ENCODE measurements around the gene RERE.

The RERE gene

GRCh38 chr1:8404460-8405370 is 412.7 kb downstream of the RERE start:
- no peak for DNase-seq (ENCODE audit: low spot score)

DNA sequence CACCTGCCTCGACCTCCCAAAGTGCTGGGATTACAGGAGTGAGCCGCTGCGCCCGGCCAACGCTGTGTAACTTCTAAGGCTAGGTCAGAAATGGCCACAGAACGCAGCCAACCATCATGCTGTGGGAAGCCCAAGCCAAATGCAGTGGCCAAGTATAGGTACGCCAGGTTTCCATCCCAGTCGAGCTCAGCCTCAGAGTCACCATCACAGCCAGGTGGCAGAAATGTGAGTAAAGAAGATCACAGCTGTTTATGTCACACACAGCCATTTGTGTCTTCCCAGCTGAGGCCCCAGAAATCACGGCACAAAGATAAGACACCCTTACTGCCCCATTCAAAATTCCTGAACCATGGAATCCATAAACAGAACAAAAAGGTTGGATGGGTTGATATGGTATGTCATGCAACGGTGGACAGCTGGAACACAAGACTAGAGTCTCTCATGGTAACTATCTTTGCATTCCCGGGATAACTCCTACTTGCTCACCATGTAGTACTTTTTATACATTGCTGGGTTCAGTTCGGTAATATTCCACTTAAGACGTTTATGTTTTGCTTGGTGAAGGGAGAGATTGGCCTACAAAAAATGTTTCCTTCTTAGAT is 415.2 kb downstream of the RERE start:
- DNase-seq (ENCODE audit: low spot score), result no peak

- DNase-seq (ENCODE audit: low spot score), result no peak
Observed at GRCh38 chr1:8398677-8399076, 418.8 kb downstream of the RERE start.

DNA sequence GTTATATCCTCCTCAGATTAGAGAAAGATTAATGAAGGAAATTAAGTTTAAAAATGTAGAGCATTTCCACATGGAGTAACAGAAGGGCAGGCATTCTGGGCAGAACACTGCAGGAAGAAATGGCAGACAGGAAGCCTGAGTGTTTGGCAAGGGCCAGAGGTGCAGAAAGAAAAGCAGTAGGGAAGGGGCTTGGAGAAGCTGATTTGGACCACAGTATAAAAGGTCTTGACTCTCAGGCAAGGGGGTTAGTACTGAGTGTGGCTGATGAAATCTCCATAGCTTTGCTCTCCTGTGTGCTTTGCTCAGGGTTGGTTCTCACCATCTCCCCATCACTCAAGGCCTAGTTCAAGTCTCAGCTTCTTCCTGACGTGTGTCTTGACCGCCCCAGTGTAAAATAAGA is 419.4 kb downstream of the RERE start:
- DNase-seq (ENCODE audit: low spot score), result no peak

DNA sequence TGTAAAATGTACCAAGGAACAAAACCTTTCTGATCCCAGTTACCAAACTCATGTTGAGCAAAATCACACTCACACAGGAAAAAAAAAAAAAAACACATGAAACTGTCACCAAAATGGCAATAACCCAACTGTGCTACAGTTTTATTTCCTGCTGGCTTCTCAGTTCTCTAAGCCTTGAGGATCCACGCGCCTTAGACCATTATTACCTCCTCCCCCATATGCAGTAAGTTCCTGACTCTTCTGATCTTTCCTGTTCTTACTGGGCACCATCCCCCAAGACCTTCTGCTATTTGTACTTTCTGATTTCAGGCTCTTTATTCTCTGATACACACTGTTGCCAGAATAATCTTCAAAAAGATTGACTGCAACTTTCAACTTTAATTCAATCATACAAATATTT is 419.9 kb downstream of the RERE start:
- DNase-seq (ENCODE audit: low spot score), result no peak

- DNase-seq (ENCODE audit: low spot score), result no peak
Observed at GRCh38 chr1:8396786-8397406, 420.5 kb downstream of the RERE start.

GRCh38 chr1:8396083-8396785 is 421.2 kb downstream of the RERE start:
- DNase-seq (ENCODE audit: low spot score), result no peak

GRCh38 chr1:8395433-8395866 is 422.0 kb downstream of the RERE start:
- DNase-seq (ENCODE audit: low spot score), result peak; percentile 72

DNA sequence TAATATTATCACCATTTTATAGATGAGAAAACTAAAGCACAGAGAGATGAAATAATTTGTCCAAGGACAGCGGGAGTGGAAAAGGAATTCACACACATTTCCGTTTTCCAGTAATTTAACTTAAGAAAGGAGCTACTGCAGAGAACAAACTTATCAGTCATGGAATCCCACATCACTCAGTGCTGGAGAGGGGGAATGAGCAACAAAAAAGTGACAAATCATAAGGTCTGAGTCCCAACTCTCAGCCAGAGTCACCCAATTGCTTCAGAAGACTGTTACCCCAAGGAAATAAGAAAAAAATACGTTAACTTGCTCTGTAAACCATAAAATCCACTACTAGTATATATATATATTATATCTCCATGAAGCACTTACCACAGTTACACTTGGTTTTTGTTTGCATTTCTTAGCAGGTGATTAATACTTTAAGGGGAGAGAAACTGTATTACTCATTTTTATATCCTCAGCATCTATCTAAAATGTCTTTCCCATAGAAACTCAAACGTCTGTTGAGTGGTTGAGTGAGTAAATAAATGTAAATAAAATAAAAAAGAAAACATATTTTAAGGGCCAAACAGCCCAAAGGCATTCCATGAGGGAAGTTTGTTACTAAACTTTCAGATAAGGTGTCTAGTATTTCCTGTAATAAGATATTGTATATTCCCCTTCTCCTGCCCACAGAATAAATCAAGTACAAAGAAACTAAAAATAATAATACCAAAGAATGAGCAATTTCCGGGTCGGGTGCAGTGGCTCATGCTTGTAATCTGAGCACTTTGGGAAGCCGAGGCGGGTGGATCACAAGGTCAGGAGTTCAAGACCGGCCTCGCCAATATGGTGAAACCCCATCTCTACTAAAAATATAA is 422.8 kb downstream of the RERE start:
- DNase-seq (ENCODE audit: low spot score), result no peak

GRCh38 chr1:8392522-8392921 is 424.9 kb downstream of the RERE start:
- DNase-seq (ENCODE audit: low spot score), result no peak

- no peak for DNase-seq (ENCODE audit: low spot score)
Observed at GRCh38 chr1:8390707-8391106, 426.7 kb downstream of the RERE start.

DNA sequence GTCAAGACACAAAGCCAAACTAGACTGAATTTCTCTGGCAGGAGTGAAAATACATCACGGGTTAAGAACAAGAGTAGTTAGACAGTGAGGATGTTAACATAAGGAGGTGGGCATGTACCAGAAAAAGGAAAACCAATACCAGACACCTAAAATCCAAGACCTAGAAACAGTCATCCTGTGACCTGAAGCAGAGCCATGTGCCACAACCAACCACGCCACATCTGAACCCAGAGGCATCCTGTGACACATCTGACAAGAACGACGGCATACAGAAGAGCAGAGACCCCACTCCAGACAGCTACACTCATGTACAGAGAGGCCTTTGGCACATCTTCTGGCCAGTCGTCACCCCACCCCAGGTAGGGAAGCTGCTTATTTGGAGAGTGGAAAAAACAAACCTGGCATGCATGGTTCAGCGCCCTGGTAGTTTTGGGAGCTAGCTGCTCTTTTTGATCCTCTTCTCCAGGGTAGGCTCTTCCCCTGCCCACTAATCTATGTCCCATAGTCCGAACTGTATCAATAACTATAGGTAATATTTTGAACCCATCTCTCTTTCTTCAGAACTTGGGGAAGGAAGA is 427.4 kb downstream of the RERE start:
- DNase-seq (ENCODE audit: low spot score), result no peak

DNA sequence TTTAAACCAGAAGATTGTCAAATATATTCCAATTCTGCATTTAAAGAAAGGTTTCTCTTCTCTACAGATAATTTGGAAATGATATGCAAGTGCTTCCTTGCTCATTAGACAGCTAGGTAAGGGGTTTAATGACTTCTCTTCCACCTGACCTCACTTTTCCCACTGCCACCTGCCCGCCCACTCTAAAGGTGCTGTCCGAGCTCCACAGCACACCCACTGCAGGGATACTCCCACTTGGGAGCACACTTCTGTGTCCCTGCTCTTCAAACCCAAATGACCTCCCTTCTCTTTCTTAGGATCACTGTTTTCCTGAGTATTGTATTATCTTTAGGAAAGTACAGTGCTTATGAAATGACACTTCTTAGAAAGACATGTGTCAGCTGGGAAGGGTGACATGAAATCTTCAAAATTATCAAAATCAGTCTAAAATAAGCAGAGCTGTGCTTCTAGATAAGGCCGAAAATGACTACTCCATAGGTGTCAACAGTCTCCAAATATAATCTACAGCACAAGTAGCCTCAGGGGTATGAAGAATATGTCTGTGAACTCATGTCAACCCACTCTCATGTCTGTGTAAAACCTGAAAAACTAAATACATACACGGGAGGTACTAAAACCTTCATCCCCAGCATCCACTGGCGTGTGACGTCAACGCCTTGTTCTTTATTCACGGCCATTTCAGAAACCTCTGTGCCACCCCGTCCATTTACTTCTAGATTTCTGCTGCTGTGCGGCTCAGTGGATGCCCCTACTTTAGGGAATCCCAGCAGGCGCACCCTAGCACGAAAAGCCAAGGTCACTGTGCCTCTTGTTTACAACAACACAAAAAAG is 428.5 kb downstream of the RERE start:
- no peak for DNase-seq (ENCODE audit: low spot score)

DNA sequence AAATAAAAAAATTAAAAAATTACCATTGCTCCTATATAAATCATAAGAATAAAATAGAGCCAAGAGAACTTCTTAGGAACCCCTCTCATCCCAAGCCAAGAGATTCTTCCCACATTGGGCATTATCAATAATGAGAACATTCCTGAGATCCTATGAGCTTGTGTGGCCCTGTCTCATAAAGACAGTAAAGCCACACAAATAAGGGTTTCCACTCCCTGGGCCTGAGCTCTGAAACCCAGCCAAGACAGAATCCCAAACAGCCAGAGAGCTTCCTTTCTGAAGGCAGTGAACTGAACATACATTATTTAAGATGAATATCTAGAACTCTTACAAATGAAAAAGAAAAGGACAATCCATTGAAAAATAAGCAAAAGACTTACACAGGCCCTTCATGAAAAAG is 431.2 kb downstream of the RERE start:
- DNase-seq (ENCODE audit: low spot score), result no peak

- peak; percentile 52 for DNase-seq (ENCODE audit: low spot score)
Observed at GRCh38 chr1:8384577-8384976, 432.9 kb downstream of the RERE start.

- DNase-seq (ENCODE audit: low spot score), result no peak
Observed at GRCh38 chr1:8384088-8384487, 433.4 kb downstream of the RERE start.

DNA sequence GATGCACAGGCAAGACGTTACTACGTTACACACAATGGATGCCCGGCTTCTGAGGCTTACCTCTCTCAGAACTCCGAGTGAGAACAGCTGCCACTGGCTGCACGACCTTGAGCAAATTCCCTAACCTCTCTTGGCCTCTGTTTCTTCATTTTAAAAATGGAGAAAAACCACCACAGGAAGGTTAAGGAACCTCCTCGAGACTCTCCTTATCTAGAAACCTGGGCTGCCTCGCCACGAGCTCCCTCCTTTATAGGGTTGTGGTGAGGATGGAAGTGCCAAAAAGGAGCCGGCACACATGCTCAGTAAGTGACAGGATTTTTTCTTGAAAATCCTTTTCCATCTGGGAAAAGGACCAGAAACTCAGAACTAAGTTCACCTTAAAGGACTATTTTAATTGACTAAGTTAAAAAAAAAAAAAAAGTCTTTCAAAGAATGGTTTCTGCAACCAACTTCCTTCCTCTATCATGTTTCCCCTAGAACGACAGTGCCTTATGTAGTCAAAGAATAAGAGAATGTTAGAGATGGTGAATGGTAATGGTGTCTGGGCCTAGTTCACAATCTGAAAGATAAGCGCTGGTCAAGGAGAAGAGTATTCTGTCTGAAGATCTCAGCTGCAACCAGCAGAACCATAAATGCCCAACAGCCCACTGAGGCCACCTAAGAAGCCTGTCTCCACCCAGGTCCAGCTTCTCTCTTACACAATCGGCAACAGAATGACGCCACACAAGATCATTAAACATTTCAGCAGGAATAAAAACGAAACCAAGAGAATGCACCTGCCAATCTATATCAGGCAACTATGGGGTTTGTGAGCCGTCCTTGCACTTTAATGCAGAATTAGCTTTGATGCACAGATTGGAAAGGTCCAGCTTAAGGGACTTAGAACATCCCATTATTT is 434.6 kb downstream of the RERE start:
- no peak for DNase-seq (ENCODE audit: low spot score)

GRCh38 chr1:8382051-8382505 is 435.4 kb downstream of the RERE start:
- DNase-seq (ENCODE audit: low spot score), result peak; percentile 74

DNA sequence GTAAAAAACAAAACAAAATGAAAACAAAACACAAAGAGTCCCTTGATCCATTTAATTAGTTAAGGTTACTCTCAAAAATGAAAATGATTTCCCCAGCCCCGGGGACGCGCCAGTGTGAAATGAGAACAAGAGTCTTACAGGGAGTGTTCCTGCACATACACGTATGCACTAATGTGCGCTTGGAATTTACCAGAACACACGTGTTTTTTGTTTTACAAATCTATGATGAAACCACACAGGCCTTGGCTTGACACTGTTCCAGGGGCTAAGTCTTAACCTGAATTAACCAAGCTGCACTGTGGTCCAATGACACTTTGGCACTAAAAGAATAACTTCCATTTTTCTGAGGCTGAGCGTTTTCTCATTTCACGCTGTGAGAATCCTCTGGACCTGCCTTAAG is 435.8 kb downstream of the RERE start:
- DNase-seq (ENCODE audit: low spot score), result no peak
